ENCODE measurements around the gene PTRHD1. TPM values are rescaled to one million over a fixed set of nuclear protein-coding genes. Genes with fewer than 3 reads are reported as not detected.

Gene PTRHD1
- polyA plus RNA-seq, 2 donors = 25.8 to 30.7 TPM

DNA sequence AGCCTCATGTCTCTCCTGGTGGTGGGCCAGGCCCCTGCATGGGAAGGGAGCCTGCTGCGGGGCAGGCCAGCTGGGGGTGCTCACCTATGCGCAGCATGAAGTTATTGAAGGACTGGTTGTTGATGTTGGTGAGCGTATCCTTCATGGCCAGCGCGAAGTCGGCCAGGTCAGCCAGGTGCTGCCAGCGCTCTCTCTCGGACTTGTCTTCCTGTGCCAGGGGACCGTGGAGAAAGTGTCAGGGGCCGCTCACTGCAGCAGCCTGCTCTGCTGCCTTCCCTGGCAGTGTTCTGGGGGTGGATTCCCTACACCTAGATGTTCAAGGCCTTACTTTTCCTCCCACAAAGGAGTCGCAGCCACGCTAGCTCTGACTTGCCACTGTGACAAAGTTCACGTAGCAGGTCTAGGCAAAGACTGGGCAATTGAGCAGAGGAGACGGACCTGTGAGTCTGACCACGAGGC lies 28.3 kb upstream of the PTRHD1 start:
- no peaks in the 10 kb centered on the region for H3K27me3 ChIP-seq (ENCODE audit: control insufficient read depth in 1 of 2, insufficient read depth in 2 of 2, low read length in 2 of 2)
- H3K36me3 ChIP-seq (ENCODE audit: control insufficient read depth in 2 of 2, insufficient read depth in 2 of 2, low read length in 1 of 2) = peaks cover 2 to 37% of the 10 kb centered on the region in 2 donors
- H3K9me3 ChIP-seq (ENCODE audit: control insufficient read depth in 2 of 2, insufficient read depth in 1 of 2, low read depth in 1 of 2, low read length in 1 of 2) = no peaks in the 10 kb centered on the region
- no peaks in the 10 kb centered on the region for H3K4me1 ChIP-seq (ENCODE audit: control insufficient read depth in 2 of 2, insufficient read depth in 2 of 2, low read length in 1 of 2)
- no peak overlapping the region for H3K27ac ChIP-seq (ENCODE audit: low read depth in 2 of 2, low read length in 1 of 2)
- H3K4me3 ChIP-seq (ENCODE audit: low read depth in 1 of 2, low read length in 2 of 2) = no peak overlapping the region
- WGBS, 2 donors = 88 to 93% methylated on average over 15 of the region's 15 CpGs

- H3K36me3 ChIP-seq (ENCODE audit: control insufficient read depth in 2 of 2, insufficient read depth in 2 of 2, low read length in 1 of 2) = peaks cover 2 to 33% of the 10 kb centered on the region in 2 donors
Measured at GRCh38 chr2:24820598-24821432, 27.6 kb upstream of the PTRHD1 start.

DNA sequence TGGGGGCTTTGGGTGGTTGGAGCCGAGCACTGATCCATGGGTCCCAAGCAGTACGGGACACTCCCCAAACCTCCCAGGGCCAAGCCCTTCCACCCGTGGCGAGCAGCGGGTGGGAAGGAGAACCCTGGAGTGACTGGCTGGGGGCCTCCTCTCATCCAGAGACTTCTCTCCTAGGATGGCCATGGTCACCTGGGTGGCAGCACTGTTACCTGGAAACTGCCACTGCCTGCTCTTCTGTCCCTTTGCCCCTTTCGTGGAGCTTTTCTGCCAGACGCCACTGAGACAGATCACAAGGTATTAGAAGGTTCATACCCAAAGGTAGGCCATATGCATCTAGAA lies 27.0 kb upstream of the PTRHD1 start:
- peaks cover 2 to 33% of the 10 kb centered on the region in 2 donors for H3K36me3 ChIP-seq (ENCODE audit: control insufficient read depth in 2 of 2, insufficient read depth in 2 of 2, low read length in 1 of 2)
- WGBS, 2 donors = 93 to 96% methylated on average over 7 of the region's 7 CpGs
- no peak overlapping the region for H3K4me3 ChIP-seq (ENCODE audit: low read depth in 1 of 2, low read length in 2 of 2)
- no peaks in the 10 kb centered on the region for H3K9me3 ChIP-seq (ENCODE audit: control insufficient read depth in 2 of 2, insufficient read depth in 1 of 2, low read depth in 1 of 2, low read length in 1 of 2)
- no peak overlapping the region for H3K27ac ChIP-seq (ENCODE audit: low read depth in 2 of 2, low read length in 1 of 2)
- H3K4me1 ChIP-seq (ENCODE audit: control insufficient read depth in 2 of 2, insufficient read depth in 2 of 2, low read length in 1 of 2) = no peaks in the 10 kb centered on the region
- H3K27me3 ChIP-seq (ENCODE audit: control insufficient read depth in 1 of 2, insufficient read depth in 2 of 2, low read length in 2 of 2) = no peaks in the 10 kb centered on the region

More at GRCh38 chr2:24820598-24821432, 27.6 kb upstream of the PTRHD1 start:
- Histone ChIP-seq H3K9me3 (ENCODE audit: control insufficient read depth in 2 of 2, insufficient read depth in 1 of 2, low read depth in 1 of 2, low read length in 1 of 2) (no peaks in the 10 kb centered on the region), H3K27me3 (ENCODE audit: control insufficient read depth in 1 of 2, insufficient read depth in 2 of 2, low read length in 2 of 2) (no peaks in the 10 kb centered on the region), H3K4me1 (ENCODE audit: control insufficient read depth in 2 of 2, insufficient read depth in 2 of 2, low read length in 1 of 2) (no peaks in the 10 kb centered on the region), H3K27ac (ENCODE audit: low read depth in 2 of 2, low read length in 1 of 2) (no peak overlapping the region), H3K4me3 (ENCODE audit: low read depth in 1 of 2, low read length in 2 of 2) (no peak overlapping the region)
- WGBS, 2 donors = 90% methylated on average over 17 of the region's 17 CpGs

GRCh38 chr2:24819442-24820174 lies 26.4 kb upstream of the PTRHD1 start:
- Histone ChIP-seq H3K36me3 (ENCODE audit: control insufficient read depth in 2 of 2, insufficient read depth in 2 of 2, low read length in 1 of 2) (peaks cover 2 to 33% of the 10 kb centered on the region in 2 donors), H3K4me1 (ENCODE audit: control insufficient read depth in 2 of 2, insufficient read depth in 2 of 2, low read length in 1 of 2) (no peaks in the 10 kb centered on the region), H3K27ac (ENCODE audit: low read depth in 2 of 2, low read length in 1 of 2) (no peak overlapping the region), H3K4me3 (ENCODE audit: low read depth in 1 of 2, low read length in 2 of 2) (no peak overlapping the region), H3K27me3 (ENCODE audit: control insufficient read depth in 1 of 2, insufficient read depth in 2 of 2, low read length in 2 of 2) (no peaks in the 10 kb centered on the region), H3K9me3 (ENCODE audit: control insufficient read depth in 2 of 2, insufficient read depth in 1 of 2, low read depth in 1 of 2, low read length in 1 of 2) (no peaks in the 10 kb centered on the region)
- 87 to 88% methylated on average over 21 of the region's 21 CpGs for WGBS, 2 donors

GRCh38 chr2:24818721-24819167 lies 25.6 kb upstream of the PTRHD1 start:
- WGBS, 2 donors = 73 to 75% methylated on average over 9 of the region's 9 CpGs
- Histone ChIP-seq H3K36me3 (ENCODE audit: control insufficient read depth in 2 of 2, insufficient read depth in 2 of 2, low read length in 1 of 2) (peaks cover 2 to 33% of the 10 kb centered on the region in 2 donors), H3K27ac (ENCODE audit: low read depth in 2 of 2, low read length in 1 of 2) (no peak overlapping the region), H3K27me3 (ENCODE audit: control insufficient read depth in 1 of 2, insufficient read depth in 2 of 2, low read length in 2 of 2) (no peaks in the 10 kb centered on the region), H3K9me3 (ENCODE audit: control insufficient read depth in 2 of 2, insufficient read depth in 1 of 2, low read depth in 1 of 2, low read length in 1 of 2) (no peaks in the 10 kb centered on the region), H3K4me3 (ENCODE audit: low read depth in 1 of 2, low read length in 2 of 2) (no peak overlapping the region), H3K4me1 (ENCODE audit: control insufficient read depth in 2 of 2, insufficient read depth in 2 of 2, low read length in 1 of 2) (no peaks in the 10 kb centered on the region)

DNA sequence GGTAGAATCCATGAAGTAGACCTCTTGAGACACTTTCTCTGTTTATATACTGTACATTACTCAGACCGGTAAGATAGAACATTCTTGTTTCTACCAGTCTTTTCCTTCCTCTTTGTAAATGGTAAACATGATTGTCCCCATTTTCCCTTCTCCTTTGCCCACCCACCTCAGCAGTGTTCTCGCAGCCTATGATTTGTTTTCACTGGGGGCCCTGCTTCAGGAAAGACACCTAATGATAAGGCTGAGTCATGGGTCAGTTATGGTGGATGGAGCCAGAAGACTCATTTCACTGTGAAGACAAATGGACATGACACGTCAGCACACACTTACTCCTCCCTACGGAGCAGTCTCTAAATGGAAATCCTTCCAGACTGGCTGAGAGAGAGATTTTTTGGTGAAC lies 23.7 kb upstream of the PTRHD1 start:
- Histone ChIP-seq H3K36me3 (ENCODE audit: control insufficient read depth in 2 of 2, insufficient read depth in 2 of 2, low read length in 1 of 2) (peaks cover 0 to 29% of the 10 kb centered on the region in 2 donors), H3K4me1 (ENCODE audit: control insufficient read depth in 2 of 2, insufficient read depth in 2 of 2, low read length in 1 of 2) (no peaks in the 10 kb centered on the region), H3K27me3 (ENCODE audit: control insufficient read depth in 1 of 2, insufficient read depth in 2 of 2, low read length in 2 of 2) (no peaks in the 10 kb centered on the region), H3K27ac (ENCODE audit: low read depth in 2 of 2, low read length in 1 of 2) (no peak overlapping the region), H3K4me3 (ENCODE audit: low read depth in 1 of 2, low read length in 2 of 2) (no peak overlapping the region), H3K9me3 (ENCODE audit: control insufficient read depth in 2 of 2, insufficient read depth in 1 of 2, low read depth in 1 of 2, low read length in 1 of 2) (no peaks in the 10 kb centered on the region)
- 81 to 89% methylated on average over 4 of the region's 4 CpGs for WGBS, 2 donors

- Histone ChIP-seq H3K27ac (ENCODE audit: low read depth in 2 of 2, low read length in 1 of 2) (no peak overlapping the region), H3K4me1 (ENCODE audit: control insufficient read depth in 2 of 2, insufficient read depth in 2 of 2, low read length in 1 of 2) (no peaks in the 10 kb centered on the region), H3K27me3 (ENCODE audit: control insufficient read depth in 1 of 2, insufficient read depth in 2 of 2, low read length in 2 of 2) (no peaks in the 10 kb centered on the region), H3K36me3 (ENCODE audit: control insufficient read depth in 2 of 2, insufficient read depth in 2 of 2, low read length in 1 of 2) (peaks cover 0 to 26% of the 10 kb centered on the region in 2 donors), H3K4me3 (ENCODE audit: low read depth in 1 of 2, low read length in 2 of 2) (no peak overlapping the region), H3K9me3 (ENCODE audit: control insufficient read depth in 2 of 2, insufficient read depth in 1 of 2, low read depth in 1 of 2, low read length in 1 of 2) (no peaks in the 10 kb centered on the region)
- WGBS, 2 donors = 92 to 93% methylated on average over 6 of the region's 6 CpGs
Measured at GRCh38 chr2:24816404-24816803, 23.2 kb upstream of the PTRHD1 start.

DNA sequence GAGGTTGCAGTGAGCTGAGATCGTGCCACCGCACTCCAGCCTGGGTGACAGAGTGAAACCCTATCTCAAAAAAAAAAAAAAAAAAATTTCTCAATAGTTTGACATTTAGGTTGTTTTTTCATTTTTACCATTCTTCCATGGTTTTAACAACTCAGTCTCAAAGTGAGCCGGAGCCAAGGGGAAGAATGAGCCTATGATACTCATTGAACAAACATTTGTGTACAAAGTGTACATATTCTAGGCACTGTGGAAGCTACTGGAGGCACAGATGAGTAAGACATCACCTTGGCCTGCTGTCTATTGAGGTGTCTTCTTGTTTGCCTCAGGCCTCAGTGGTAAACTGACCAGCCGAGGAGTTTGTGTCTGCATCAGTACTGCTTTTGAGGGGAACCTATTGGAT lies 22.0 kb upstream of the PTRHD1 start:
- Histone ChIP-seq H3K36me3 (ENCODE audit: control insufficient read depth in 2 of 2, insufficient read depth in 2 of 2, low read length in 1 of 2) (peaks cover 0 to 14% of the 10 kb centered on the region in 2 donors), H3K9me3 (ENCODE audit: control insufficient read depth in 2 of 2, insufficient read depth in 1 of 2, low read depth in 1 of 2, low read length in 1 of 2) (no peaks in the 10 kb centered on the region), H3K27ac (ENCODE audit: low read depth in 2 of 2, low read length in 1 of 2) (no peak overlapping the region), H3K27me3 (ENCODE audit: control insufficient read depth in 1 of 2, insufficient read depth in 2 of 2, low read length in 2 of 2) (no peaks in the 10 kb centered on the region), H3K4me1 (ENCODE audit: control insufficient read depth in 2 of 2, insufficient read depth in 2 of 2, low read length in 1 of 2) (no peaks in the 10 kb centered on the region), H3K4me3 (ENCODE audit: low read depth in 1 of 2, low read length in 2 of 2) (no peak overlapping the region)
- 96 to 97% methylated on average over 4 of the region's 4 CpGs for WGBS, 2 donors

GRCh38 chr2:24814516-24814915 lies 21.3 kb upstream of the PTRHD1 start:
- Histone ChIP-seq H3K4me3 (ENCODE audit: low read depth in 1 of 2, low read length in 2 of 2) (no peak overlapping the region), H3K27ac (ENCODE audit: low read depth in 2 of 2, low read length in 1 of 2) (no peak overlapping the region), H3K27me3 (ENCODE audit: control insufficient read depth in 1 of 2, insufficient read depth in 2 of 2, low read length in 2 of 2) (no peaks in the 10 kb centered on the region), H3K4me1 (ENCODE audit: control insufficient read depth in 2 of 2, insufficient read depth in 2 of 2, low read length in 1 of 2) (no peaks in the 10 kb centered on the region), H3K36me3 (ENCODE audit: control insufficient read depth in 2 of 2, insufficient read depth in 2 of 2, low read length in 1 of 2) (peaks cover 0 to 8% of the 10 kb centered on the region in 2 donors), H3K9me3 (ENCODE audit: control insufficient read depth in 2 of 2, insufficient read depth in 1 of 2, low read depth in 1 of 2, low read length in 1 of 2) (no peaks in the 10 kb centered on the region)
- WGBS, 2 donors = 89 to 90% methylated on average over 4 of the region's 4 CpGs

Data from esophagus (tissue), 2 donors.